ENCODE results near the gene PRR18.

Gene PRR18

GRCh38 chr6:166266336-166266735, 41.9 kb downstream of the PRR18 start:
- peaks cover 5% of the 10 kb centered on the region for H3K4me1 ChIP-seq (ENCODE audit: insufficient read depth, low read length)
- no peaks in the 10 kb centered on the region for H3K36me3 ChIP-seq (ENCODE audit: insufficient read depth, low read length)
- H3K9ac ChIP-seq (ENCODE audit: low read depth, low read length), result no peak overlapping the region
- H3K9me3 ChIP-seq (ENCODE audit: control insufficient read depth, insufficient read depth, low read length), result no peaks in the 10 kb centered on the region

GRCh38 chr6:166262743-166263515, 45.3 kb downstream of the PRR18 start:
- H3K36me3 ChIP-seq (ENCODE audit: insufficient read depth, low read length), result no peaks in the 10 kb centered on the region
- no peak overlapping the region for H3K9ac ChIP-seq (ENCODE audit: low read depth, low read length)
- H3K4me1 ChIP-seq (ENCODE audit: insufficient read depth, low read length), result no peaks in the 10 kb centered on the region
- no peaks in the 10 kb centered on the region for H3K9me3 ChIP-seq (ENCODE audit: control insufficient read depth, insufficient read depth, low read length)

DNA sequence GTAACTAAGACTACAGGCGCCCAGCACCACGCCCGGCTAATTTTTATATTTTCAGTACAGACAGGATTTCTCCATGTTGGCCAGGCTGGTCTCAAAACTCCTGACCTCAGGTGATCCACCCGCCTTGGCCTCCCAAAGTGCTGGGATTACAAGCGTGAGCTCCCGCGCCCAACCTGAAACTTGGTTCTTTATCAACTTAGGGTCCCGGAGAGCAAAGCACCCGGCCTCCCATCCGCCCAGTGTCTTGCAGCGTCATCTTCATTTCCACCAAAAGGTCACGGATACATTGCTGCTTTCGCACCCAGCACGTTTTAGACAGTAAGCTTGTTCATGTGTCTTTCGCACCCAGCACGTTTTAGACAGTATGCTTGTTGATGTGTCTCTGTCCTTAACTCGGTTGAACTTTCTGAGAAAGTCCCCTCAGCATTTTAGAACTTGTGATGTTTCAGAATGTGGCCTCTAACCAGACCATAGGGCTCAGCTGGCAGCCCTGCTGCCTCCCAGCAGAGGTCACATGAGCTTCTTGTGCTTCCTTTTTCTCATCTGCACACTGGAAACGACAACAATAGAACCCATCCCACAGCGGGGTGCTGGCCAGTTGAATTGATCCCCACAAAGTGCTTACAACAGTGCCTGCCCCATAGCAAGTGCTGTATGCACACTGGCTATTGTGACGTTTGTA, 48.8 kb downstream of the PRR18 start:
- no peak overlapping the region for H3K9ac ChIP-seq (ENCODE audit: low read depth, low read length)
- H3K4me1 ChIP-seq (ENCODE audit: insufficient read depth, low read length), result no peaks in the 10 kb centered on the region
- no peaks in the 10 kb centered on the region for H3K9me3 ChIP-seq (ENCODE audit: control insufficient read depth, insufficient read depth, low read length)
- no peaks in the 10 kb centered on the region for H3K36me3 ChIP-seq (ENCODE audit: insufficient read depth, low read length)

GRCh38 chr6:166258854-166259276, 49.3 kb downstream of the PRR18 start:
- no peaks in the 10 kb centered on the region for H3K4me1 ChIP-seq (ENCODE audit: insufficient read depth, low read length)
- H3K36me3 ChIP-seq (ENCODE audit: insufficient read depth, low read length), result no peaks in the 10 kb centered on the region
- no peak overlapping the region for H3K9ac ChIP-seq (ENCODE audit: low read depth, low read length)

DNA sequence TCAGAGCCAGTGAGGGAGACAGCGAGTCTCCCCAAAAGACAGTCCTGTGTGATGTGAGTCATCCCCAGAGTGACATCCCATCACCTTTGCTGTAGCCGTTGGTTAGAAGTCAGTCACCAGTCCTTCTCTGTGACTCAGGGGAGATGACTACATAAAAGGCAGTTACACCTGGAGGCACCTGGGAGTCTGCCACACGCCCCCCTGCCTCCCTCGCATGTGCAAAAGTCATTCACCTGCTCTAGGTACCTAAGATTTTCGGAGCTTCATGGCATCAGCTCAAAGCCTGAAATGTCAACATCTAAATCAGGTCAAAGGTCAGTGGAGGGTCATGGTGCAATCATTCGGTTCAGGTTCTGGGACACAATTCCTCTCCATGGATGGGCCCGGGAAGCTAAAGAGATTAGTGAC, 50.3 kb downstream of the PRR18 start:
- H3K9ac ChIP-seq (ENCODE audit: low read depth, low read length), result no peak overlapping the region
- no peaks in the 10 kb centered on the region for H3K36me3 ChIP-seq (ENCODE audit: insufficient read depth, low read length)
- H3K9me3 ChIP-seq (ENCODE audit: control insufficient read depth, insufficient read depth, low read length), result no peaks in the 10 kb centered on the region
- H3K4me1 ChIP-seq (ENCODE audit: insufficient read depth, low read length), result no peaks in the 10 kb centered on the region

More at GRCh38 chr6:166258854-166259276, 49.3 kb downstream of the PRR18 start:
- no peaks in the 10 kb centered on the region for H3K9me3 ChIP-seq (ENCODE audit: control insufficient read depth, insufficient read depth, low read length)
